Cardiac fibroblast (primary cell): ENCODE results near the gene DENND6A.

ENCODE experiments used
- DNase-seq, 2 donors: peaks; one replicate each; pipeline versions ENCODE4 v3.0.0 to v3.0.0-alpha.2; 2010; ENCODE audit warnings: low read depth in 2 of 2
- H3K4me3 ChIP-seq, 2 donors: replicated peaks in 1 of 2; 1 replicate in 1 of 2; 2 replicates in 1 of 2; pipeline ENCODE4 v1.5.1; 2011; ENCODE audit warnings: low read depth in 2 of 2, low read length in 2 of 2, mild to moderate bottlenecking in 2 of 2, moderate library complexity in 1 of 2
- TF ChIP-seq, protein P1 (sequence below): IDR thresholded peaks from one replicate; pipeline ENCODE4 v1.5.1; 2011; ENCODE audit warnings: low read depth, mild to moderate bottlenecking, low read length, inconsistent platforms

The DENND6A gene, protein sequence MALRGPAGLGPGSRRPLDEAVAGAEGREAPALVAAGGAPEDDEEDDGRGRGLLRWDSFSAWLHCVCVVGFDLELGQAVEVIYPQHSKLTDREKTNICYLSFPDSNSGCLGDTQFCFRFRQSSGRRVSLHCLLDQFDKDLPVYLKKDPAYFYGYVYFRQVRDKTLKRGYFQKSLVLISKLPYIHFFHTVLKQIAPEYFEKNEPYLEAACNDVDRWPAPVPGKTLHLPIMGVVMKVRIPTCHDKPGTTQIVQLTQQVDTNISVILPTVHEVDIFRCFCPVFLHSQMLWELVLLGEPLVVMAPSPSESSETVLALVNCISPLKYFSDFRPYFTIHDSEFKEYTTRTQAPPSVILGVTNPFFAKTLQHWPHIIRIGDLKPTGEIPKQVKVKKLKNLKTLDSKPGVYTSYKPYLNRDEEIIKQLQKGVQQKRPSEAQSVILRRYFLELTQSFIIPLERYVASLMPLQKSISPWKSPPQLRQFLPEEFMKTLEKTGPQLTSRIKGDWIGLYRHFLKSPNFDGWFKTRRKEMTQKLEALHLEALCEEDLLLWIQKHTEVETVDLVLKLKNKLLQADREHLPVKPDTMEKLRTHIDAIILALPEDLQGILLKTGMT

DNA sequence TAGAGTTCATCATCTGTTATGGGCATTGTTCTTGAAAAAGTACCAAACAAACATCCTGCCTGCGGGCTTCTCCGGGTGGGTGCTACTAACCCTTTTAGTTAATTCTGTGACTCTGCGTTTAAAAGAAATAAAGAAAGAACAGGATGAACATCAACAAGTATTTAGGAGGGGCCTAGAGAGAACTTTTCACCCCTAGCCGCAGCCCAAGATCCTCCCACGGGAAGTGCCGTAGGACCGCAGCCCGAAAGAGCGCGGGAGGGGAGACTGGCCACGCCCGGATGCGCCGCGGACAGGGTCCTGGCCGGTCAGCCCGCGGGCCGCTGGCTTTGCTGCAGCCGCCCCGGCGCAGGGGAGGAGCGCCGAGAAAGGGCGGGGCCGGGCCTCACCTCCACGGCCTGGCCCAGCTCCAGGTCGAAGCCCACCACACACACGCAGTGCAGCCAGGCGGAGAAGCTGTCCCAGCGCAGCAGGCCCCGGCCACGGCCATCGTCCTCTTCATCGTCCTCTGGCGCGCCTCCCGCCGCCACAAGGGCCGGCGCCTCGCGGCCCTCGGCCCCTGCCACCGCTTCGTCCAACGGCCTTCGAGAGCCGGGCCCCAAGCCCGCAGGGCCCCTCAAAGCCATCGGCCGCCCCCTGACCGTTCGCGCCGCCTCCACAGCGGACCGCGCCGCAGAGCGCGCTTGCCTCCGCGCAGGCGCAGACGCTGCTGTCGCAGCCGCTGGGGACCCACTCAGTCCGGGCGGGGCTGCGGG is at the start of gene DENND6A:
Gene DENND6A, minus strand, starts transcription at position 682 of the 752 bp plus-strand sequence. Its CDS starts 59 bp downstream, at position 623.
- DNase-seq: peak; percentile 92 to 95
- TF ChIP-seq, protein P1, sequence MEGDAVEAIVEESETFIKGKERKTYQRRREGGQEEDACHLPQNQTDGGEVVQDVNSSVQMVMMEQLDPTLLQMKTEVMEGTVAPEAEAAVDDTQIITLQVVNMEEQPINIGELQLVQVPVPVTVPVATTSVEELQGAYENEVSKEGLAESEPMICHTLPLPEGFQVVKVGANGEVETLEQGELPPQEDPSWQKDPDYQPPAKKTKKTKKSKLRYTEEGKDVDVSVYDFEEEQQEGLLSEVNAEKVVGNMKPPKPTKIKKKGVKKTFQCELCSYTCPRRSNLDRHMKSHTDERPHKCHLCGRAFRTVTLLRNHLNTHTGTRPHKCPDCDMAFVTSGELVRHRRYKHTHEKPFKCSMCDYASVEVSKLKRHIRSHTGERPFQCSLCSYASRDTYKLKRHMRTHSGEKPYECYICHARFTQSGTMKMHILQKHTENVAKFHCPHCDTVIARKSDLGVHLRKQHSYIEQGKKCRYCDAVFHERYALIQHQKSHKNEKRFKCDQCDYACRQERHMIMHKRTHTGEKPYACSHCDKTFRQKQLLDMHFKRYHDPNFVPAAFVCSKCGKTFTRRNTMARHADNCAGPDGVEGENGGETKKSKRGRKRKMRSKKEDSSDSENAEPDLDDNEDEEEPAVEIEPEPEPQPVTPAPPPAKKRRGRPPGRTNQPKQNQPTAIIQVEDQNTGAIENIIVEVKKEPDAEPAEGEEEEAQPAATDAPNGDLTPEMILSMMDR: no peak
- H3K4me3 ChIP-seq: peak within 1 kb of the TSS; percentile 55 to 80

DNA sequence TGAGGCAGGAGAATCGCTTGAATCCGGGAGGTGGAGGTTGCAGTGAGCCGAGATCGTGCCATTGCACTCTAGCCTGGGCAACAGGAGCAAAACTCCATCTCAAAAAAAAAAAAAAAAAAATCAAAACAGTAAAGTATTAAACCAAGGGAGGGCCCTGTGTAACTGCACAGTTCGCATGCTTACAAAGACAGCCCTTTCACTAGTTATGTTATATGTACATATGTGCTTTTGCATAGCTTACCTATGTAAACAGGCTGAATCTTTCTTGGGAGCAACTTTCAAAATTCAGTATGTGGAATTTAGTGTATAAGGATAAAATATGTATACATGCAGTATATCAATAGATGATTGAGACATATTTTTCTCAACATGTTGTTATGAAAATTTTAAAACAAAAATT is 47.1 kb upstream of the DENND6A start:
- no peak overlapping the region for H3K4me3 ChIP-seq
- DNase-seq: no peak
- TF ChIP-seq, protein P1: no peak

DNA sequence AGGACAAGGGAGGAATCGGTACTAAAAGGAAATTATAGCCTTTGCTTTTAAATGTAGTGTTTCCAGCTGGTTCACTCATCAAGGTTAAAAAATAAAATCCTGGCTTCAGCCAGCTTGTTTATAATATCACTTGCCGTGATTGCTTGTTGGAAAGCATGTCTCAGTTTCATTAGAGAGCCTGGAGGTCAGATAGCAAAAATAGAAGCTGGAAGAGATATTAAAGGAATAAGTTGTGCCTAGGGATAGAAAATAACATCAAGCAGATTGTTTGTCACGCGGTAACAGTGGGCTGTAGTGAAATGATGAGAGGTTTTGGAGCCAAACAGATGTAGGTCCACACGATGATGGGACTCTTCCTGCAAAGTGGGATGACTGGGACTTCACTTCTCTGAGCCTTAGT is 45.5 kb upstream of the DENND6A start:
- no peak for DNase-seq
- no peak overlapping the region for H3K4me3 ChIP-seq
- TF ChIP-seq, protein P1: no peak

DNA sequence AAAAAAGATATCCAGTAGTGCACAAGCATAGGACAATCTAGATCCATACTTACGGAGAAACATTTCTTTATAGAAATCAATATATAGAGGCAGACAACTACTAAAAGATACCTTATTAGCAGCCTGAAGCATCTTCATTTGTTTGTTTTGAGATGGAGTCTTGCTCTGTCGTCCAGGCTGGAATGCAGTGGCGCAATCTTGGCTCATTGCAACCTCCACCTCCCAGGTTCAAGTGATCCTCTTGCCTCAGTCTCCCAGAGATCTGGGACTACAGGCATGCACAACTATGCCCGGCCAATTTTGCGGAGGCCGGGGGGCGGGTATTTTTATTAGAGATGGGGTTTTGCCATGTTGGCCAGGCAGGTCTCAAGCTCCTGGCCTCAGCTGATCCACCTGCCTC is 45.0 kb upstream of the DENND6A start:
- no peak for DNase-seq
- TF ChIP-seq, protein P1: no peak
- H3K4me3 ChIP-seq: no peak overlapping the region

DNA sequence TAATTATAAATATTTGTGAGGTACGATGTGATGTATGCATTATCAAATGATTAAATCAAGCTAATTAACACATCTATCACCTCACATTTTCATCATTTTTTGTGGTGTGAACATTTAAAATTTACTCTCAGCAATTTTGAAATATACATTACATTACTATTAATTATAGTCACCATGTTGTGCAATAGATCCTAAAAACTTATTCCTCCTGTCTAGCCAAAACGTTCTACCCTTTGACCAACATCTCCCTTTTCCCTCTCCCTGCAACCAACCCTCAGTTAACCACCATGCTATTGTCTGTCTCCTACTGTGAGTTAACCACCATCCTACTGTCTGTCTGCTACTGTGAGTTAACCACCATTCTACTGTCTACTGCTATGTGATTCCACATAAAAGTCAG is 42.5 kb upstream of the DENND6A start:
- H3K4me3 ChIP-seq: no peak overlapping the region
- no peak for DNase-seq
- TF ChIP-seq, protein P1: no peak

DNA sequence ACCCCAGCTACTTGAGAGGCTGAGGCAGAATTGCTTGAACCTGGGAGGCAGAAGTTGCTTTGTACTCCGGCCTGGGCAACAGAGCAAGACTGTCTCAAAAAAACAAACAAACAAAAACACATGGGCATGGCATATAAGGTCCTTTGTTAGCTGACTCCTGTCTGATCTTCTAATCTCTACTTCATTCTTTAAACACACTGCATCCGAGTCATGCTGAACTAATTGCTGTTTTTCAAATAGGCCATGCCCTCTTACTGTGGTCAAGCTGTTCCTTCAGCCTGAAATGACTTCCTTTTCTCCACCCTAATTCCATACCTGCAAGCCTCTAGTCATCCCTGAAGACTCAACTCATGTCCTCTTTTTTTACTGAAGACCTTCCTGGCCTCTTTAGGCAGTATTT is 40.9 kb upstream of the DENND6A start:
- DNase-seq: no peak
- TF ChIP-seq, protein P1: no peak
- H3K4me3 ChIP-seq: no peak overlapping the region
